Measurements from ENCODE around the gene POLR2C. TPM values are rescaled to one million over a fixed set of nuclear protein-coding genes. Genes with fewer than 3 reads are reported as not detected.
A peak's percentile ranks its signal among the peaks of the same experiment; 100 is the strongest.

Gene POLR2C
- total RNA-seq, 4 donors from 2014 or later, result 80.0 to 141 (median 100.0) TPM

DNA sequence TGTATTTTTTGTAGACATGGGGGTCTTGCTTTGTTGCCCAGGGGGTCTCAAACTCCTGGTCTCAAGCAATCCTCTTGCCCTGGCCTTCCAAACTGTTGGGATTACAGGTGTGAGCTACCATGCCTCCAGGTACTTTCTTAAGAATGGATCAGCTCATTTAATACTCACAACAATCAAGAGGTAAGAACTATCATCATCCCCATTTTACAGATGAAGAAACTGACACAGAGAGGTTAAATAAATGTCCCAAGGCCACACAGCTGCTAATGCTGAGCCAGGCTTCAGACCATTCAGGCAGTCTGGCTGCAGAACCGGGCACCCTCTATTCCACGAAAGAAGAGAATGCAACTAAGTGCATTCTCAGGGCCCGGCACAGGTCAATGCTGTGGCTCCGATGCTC lies 51.9 kb downstream of the POLR2C start:
- TF ChIP-seq POLR2AphosphoS5 (IDR thresholded peaks at IDR 0.05) (no peak), POLR2A (IDR thresholded peaks at IDR 0.05) (no peak), EP300 (IDR thresholded peaks at IDR 0.05) (no peak)
- TF ChIP-seq, protein P1, sequence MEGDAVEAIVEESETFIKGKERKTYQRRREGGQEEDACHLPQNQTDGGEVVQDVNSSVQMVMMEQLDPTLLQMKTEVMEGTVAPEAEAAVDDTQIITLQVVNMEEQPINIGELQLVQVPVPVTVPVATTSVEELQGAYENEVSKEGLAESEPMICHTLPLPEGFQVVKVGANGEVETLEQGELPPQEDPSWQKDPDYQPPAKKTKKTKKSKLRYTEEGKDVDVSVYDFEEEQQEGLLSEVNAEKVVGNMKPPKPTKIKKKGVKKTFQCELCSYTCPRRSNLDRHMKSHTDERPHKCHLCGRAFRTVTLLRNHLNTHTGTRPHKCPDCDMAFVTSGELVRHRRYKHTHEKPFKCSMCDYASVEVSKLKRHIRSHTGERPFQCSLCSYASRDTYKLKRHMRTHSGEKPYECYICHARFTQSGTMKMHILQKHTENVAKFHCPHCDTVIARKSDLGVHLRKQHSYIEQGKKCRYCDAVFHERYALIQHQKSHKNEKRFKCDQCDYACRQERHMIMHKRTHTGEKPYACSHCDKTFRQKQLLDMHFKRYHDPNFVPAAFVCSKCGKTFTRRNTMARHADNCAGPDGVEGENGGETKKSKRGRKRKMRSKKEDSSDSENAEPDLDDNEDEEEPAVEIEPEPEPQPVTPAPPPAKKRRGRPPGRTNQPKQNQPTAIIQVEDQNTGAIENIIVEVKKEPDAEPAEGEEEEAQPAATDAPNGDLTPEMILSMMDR (IDR thresholded peaks at IDR 0.05), result no peak
- Histone ChIP-seq H3K9me3 (no peaks in the 10 kb centered on the region), H3K27ac (no peak overlapping the region), H3K27me3 (no peaks in the 10 kb centered on the region), H3K4me3 (no peak overlapping the region), H3K4me1 (peaks cover 0 to 11% (median 0%) of the 10 kb centered on the region in 3 donors), H3K36me3 (peaks cover 0 to 77% of the 10 kb centered on the region in 2 donors)
- ATAC-seq, result no peak
- no CpG with 5 or more reads among the region's 4 CpGs for WGBS, 2 donors (ENCODE audit: low coverage in 1 of 2)

DNA sequence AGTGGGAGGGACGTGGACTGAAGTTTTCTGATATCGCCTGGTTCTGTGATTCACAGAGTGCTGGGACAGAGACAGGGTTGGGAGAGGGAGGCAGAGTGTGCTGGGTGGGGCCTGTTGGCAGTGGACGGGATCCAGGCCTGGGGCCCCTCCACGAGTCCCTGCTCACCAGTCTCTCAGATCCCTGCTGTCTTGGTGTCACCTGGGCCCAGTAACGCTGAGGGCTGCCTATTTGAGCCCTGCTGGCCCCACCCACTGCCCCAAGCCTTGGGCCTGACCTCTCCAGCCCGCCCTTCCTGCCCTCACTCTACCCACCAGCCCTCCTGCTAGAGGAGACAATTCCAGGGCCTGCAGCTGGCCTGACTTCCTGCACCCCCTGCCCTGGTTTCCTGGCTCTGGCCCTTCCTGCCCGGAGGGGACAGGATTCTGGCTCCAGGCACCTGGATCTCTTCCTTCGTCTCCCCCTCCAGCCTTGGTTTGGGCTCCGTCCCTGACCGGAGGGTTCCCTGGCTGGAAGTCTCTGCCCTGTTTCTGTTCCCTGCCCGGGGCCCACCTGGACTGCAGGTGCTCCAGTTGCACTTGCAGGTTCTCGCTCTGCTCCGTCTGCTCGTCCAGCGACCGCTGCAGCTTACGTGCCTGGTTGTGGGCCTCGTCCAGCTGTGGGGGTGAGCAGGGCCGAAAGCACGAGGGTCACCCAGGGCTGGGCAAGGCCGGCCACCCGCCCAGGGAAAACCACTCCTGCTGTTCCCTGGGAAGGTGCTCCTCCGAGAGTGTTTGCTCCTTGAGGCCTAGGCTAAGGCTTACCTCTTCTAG lies 52.5 kb downstream of the POLR2C start:
- peak; percentile 18 for ATAC-seq
- peaks cover 0 to 11% (median 0%) of the 10 kb centered on the region in 3 donors for H3K4me1 ChIP-seq
- TF ChIP-seq POLR2AphosphoS5 (IDR thresholded peaks at IDR 0.05), result peak; percentile 16
- TF ChIP-seq POLR2A (IDR thresholded peaks at IDR 0.05), result no peak
- no peak overlapping the region for H3K27ac ChIP-seq
- peaks cover 0 to 77% of the 10 kb centered on the region in 2 donors for H3K36me3 ChIP-seq
- 84 to 85% methylated on average over 5 to 8 of the region's 23 CpGs for WGBS, 2 donors (ENCODE audit: low coverage in 1 of 2)
- H3K4me3 ChIP-seq, result no peak overlapping the region
- H3K27me3 ChIP-seq, result no peaks in the 10 kb centered on the region
- H3K9me3 ChIP-seq, result no peaks in the 10 kb centered on the region

DNA sequence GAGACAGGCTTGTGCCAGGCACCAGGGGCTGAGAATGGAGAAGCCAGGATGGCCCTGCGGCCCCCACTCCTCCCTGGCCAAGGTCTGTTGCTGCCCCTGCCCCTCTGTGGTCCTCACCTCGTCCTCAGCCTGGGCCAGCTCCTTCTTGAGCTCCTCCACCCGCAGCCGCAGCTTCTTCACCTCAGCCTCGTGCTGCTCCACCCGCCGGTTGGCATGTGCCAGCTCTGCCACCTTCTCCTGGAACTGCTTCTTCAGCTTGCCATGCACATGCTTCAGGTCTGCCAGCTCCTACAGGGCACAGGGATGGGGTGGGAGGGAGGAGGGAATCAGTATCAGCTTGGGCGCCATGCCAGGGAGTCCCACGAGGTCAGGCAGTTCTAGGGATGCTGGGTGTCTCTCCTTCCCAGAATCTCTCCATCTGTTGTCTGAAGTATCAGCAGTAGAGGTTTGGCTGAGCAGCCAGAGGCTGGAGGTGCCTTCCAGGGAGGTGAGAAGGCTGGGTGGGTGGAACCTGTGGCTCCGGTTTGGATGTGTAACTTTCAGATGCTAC lies 53.8 kb downstream of the POLR2C start:
- no peak overlapping the region for H3K4me3 ChIP-seq
- 80 to 85% methylated on average over 2 to 4 of the region's 10 CpGs for WGBS, 2 donors (ENCODE audit: low coverage in 1 of 2)
- H3K9me3 ChIP-seq, result no peaks in the 10 kb centered on the region
- no peak for ATAC-seq
- peaks cover 0 to 7% (median 0%) of the 10 kb centered on the region in 3 donors for H3K4me1 ChIP-seq
- H3K27ac ChIP-seq, result no peak overlapping the region
- no peaks in the 10 kb centered on the region for H3K27me3 ChIP-seq
- TF ChIP-seq POLR2AphosphoS5 (IDR thresholded peaks at IDR 0.05), result no peak
- no peak for TF ChIP-seq POLR2A (IDR thresholded peaks at IDR 0.05)
- TF ChIP-seq, protein P1 (IDR thresholded peaks at IDR 0.05), result no peak
- no peak for TF ChIP-seq EP300 (IDR thresholded peaks at IDR 0.05)
- H3K36me3 ChIP-seq, result peaks cover 0 to 85% of the 10 kb centered on the region in 2 donors

DNA sequence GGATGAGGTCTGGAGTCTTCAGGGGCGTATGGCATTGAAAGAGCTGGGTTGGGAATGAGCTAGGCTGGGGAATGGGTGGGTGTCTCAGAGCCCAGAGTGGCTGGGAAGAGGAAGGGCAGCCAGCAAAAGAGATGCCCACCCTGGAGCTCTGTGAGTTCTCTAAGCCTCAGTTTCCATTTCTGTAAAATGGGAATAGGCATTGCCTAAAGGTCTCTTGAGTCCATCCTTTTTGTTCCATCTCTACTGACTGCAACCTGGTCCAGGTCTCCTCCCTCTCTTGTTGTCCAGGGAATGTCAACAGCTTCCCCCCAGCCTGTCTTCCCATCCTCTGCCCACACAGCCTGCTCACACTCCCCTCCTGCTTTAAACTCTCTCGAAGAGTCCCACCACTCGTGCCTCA lies 54.3 kb downstream of the POLR2C start:
- 84 to 100% methylated on average over 2 to 3 of the region's 3 CpGs for WGBS, 2 donors (ENCODE audit: low coverage in 1 of 2)
- Histone ChIP-seq H3K36me3 (peaks cover 0 to 88% of the 10 kb centered on the region in 2 donors), H3K27ac (no peak overlapping the region), H3K27me3 (no peaks in the 10 kb centered on the region), H3K9me3 (no peaks in the 10 kb centered on the region), H3K4me1 (peaks cover 0 to 7% (median 0%) of the 10 kb centered on the region in 3 donors), H3K4me3 (no peak overlapping the region)
- TF ChIP-seq POLR2A (IDR thresholded peaks at IDR 0.05), result no peak
- ATAC-seq, result no peak

- Histone ChIP-seq H3K9me3 (no peaks in the 10 kb centered on the region), H3K4me3 (no peak overlapping the region), H3K4me1 (peaks cover 0 to 7% (median 0%) of the 10 kb centered on the region in 3 donors), H3K27me3 (no peaks in the 10 kb centered on the region), H3K27ac (no peak overlapping the region), H3K36me3 (peaks cover 0 to 88% of the 10 kb centered on the region in 2 donors)
- 87 to 95% methylated on average over 4 to 13 of the region's 31 CpGs for whole genome bisulfite sequencing, 2 donors (ENCODE audit: low coverage in 1 of 2)
- no peak for ATAC-seq
- TF ChIP-seq, protein P1 (IDR thresholded peaks at IDR 0.05), result no peak
- no peak for TF ChIP-seq POLR2AphosphoS5 (IDR thresholded peaks at IDR 0.05)
- TF ChIP-seq EP300 (IDR thresholded peaks at IDR 0.05), result no peak
- TF ChIP-seq POLR2A (IDR thresholded peaks at IDR 0.05), result no peak
Measured at GRCh38 chr16:57517397-57518367, 55.2 kb downstream of the POLR2C start.

All from gastroesophageal sphincter (tissue), 4 donors.